GM18520 (cell line): ENCODE results near the gene RGR.

Experiments
- ATAC-seq: cut with Tn5 transposase; IDR thresholded peaks from one replicate; pipeline ENCODE4 v1.9.1; 2021; ENCODE audit not compliant: unreplicated experiment

Gene RGR

DNA sequence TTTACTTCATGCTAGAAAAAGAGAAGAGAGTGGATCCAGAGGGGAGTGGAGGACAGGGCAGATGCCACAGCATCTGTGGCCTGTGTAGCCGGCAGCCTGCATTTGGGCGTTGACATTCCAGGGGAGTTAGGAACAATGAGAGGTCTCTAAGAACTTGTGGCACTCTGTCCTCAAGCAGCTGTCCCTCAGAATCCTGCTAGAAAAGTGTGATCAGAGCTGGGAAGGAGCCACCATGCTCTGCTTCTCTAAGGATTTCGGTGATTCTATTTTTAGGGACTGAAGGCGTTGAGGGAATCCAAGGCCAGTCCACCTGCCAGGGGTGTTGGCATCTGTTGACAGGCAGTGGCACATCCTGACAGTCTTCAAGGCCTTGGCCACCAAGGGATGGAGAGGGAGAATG lies 27.1 kb upstream of the RGR start:
- no peak for ATAC-seq

DNA sequence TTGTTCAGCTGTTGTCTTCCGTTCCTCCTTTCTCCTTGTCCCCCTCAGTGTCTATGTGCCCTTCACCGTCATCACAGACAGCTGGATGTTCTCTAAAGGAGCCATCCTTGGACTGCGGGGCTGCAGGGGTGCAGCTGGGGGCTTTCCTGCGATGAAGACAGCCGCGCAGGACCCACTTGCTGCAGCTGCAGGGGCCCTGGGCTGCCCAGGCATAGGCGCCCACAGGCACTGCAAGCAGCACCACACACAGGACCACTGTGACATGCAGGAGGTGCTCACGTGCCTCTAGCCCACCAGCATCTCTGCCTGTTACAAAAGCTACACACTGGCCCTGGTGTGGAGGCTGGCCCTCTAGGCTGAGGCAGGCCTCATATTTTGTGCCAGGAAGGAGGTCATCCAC lies 22.9 kb upstream of the RGR start:
- ATAC-seq = no peak

DNA sequence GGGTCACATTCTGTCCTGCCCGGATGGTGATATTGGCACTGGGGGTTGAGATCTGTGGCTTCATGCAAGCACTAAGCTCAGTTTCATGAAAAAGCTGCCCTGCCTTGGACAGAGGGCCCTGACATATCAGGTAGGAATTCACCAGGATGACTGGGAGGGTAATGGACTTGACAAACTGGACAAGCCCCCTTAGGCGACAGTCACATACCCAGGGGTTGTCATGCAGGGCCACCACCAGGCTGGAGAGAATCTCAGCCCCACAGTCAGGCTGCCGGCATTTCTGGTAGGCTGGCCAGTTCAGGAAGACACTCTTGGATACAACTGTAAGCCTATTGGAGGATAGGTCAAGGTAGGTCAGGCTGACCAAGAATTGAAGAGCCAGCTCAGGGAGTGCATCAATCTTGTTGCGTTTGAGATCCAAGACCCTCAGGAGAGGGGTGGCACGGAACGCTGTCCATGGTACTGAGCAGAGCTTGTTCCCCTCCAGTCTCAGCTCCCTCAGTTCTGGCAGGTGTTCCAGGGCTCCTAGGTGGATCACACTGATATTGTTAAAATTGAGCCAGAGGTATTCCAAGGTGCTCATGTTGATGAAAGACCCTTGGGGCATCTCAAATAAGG lies 20.3 kb upstream of the RGR start:
- ATAC-seq = no peak

DNA sequence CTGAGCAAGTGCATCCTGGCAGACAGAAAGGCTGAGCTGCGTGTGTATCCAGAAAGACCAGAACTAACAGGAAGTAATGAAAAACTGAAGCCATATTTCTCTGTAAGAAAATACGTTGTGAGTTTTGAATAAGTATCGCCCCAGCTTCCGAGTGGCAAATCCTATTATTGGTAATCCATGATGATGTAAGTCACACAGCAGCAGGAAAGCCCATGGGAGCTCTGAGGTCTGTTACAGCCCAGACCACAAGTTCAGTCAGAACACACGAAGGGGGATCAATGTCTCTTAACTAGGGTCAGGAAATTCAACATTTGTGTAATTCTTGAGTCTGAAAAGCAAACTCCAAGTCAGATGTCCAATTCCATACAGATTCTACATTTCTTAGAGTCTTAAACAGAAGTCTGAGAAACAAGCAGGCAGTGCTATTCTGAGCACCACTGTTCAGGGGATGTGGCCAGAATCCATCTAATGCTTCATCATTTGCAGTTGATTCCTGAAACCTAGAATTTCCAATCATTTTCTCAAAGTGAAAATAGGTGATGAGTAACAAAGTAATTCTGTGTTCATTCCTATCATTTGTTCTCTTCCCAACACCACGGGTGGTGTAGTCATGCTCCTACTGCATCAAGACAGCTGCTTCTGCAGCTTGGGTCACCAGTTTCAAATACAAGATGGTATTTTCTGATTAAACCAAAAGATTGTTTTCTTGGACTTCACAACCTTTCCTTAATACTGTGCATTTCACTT lies 19.3 kb upstream of the RGR start, which contains the start of gene LRIT2:
Gene LRIT2 (minus strand): TSS at position 118 of the 747 bp plus-strand sequence. CDS start 24 bp downstream, at position 94.
- no peak for ATAC-seq

DNA sequence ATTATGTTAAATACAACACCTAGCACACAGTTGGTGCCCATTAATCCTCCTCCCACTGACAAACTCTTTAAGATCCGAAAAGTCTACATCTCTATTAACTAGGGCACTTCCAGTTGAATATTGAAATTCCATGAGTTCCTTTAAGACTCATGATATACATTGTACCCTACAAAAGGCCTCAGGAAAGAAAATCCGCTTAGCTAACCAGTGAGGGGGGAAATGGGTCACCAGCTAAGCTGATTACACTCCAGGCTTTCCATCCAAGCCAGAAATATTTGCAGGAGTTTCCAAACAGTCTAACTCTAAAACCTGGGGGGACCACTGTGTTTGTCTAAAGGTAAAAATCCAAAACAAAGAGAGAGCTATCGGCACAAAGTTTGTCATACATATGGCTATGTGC lies 18.2 kb upstream of the RGR start:
- no peak for ATAC-seq

DNA sequence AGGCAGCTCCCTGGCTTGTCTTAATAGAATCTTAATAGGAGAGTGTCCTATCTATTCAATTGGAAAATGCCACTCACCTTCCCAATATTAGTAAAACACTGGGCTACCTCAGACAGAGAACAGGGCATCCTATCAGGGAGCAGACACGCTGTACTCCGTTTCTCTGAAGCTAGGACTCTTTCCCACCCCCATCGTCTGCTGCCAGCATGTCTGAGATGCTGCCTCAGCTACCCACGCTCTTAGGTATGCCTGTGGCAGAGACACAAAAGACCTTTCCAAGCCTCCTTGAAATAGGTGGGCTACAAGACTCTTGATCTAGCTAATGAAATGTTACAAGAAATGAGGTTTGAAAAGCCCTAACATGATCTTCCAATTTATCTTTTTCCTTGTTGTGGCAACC lies 17.0 kb upstream of the RGR start:
- ATAC-seq = no peak

DNA sequence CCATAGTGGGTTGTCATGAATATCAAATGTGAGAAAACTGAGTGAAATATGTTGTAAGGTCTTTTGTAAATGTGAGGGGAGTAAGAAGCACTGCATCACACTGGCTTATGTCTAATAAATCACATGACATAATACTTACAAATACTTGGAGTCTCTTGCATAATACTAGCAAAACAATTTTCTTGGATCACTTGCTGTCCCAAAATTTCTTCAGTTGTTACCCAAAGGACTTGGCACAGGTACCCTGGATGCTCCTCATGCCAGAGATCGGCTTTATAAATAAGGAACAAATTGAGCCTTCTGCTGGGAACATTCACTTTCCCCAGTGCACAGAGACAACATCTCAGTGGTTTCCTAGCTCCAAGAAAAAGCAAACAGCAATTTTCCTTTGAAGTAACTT lies 14.5 kb upstream of the RGR start:
- ATAC-seq = no peak

DNA sequence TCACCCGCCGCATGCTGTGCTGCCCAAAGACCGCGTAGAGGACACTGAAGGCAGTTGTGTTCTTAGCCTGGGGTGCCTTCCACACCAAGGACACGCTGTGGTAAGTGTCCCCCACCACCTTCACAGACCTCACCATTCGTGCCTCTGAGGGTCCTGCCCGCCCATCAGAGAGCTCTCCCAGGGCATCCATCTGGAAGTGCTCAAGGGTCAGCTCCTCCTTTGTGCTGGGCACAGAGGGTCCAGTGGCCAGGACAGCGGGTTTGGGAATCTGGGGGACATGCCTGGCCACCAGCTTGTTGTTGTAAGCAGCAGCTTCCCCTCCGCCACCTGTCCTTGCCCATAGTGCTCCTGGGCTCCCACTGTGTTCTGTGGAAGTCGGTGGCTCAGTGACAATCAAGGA lies 12.5 kb upstream of the RGR start:
- ATAC-seq = no peak

DNA sequence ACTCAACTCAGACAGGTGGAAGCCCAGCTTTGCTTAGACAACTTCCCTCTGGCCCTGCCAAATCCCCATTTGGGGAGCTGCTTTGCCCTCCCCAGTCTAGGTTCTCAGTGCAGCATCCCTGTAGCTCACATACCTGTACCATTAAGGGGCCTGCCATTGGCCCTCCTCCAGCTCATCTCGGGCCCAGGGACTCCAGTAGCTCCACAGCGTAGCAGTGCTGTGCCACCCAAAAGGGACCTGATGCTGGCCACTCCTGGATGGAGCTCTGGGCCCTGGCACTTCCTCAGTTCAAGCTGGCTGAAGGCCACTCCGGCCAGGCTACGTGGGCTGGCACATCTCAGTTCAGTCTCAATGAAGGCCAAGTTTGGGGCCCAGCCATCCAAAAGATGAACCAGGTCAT lies 10.9 kb upstream of the RGR start:
- ATAC-seq = no peak

DNA sequence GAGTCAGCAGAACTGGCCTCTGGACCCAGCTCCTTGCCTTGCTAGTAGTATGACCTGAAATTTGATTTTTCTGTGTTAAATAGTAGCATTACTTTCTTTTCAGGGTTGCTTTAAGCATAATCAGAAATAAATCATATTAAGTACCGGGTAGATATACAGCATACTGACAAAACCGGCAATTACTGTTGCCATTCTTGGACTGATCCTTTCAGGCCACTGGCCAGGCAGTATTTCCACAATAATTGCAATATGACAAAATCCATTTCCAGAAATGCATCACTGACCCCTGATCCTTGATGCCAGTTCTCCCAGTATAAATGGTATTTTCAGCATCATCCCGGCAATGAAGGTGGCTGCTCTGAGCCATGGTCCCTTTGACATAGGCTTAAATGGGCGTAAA lies 10.4 kb upstream of the RGR start:
- ATAC-seq = no peak

DNA sequence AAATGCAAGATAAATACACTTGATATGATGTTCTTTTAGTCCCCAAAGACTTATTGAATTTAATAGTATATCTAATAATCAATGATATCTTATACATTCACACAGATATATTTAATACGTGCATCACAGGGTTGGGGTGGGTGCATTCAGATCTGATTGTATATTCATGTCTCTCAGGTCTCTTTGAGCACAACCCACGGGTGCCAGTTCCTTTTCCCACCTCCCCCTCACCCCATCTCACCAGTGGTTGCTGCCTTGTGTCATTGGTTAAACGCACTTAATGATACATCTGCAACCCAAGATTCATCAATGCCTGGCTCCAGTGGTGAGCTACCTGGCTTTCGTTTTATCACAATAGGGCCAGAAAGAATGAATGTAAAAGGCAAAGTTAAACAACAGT lies 9.8 kb upstream of the RGR start:
- ATAC-seq = no peak

DNA sequence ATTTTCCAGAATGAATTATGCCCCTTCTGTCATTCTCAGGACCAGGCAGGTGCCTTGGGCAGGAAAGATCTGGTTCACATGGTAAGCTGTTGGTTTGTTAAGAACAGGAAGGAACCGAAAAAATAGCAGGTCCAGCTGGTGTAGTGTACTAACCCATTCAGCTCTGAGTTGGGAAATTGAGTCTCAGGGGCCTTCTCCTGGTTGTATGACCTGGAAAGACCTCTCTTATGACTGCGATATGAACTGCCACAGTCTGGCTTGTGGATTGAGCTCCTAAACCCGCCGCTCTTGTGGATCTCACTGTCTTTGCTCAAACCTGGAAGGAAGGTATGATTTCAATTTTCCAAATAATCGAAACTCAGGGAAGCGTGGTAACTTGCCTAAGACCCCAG lies 8.1 kb upstream of the RGR start:
- no peak for ATAC-seq

DNA sequence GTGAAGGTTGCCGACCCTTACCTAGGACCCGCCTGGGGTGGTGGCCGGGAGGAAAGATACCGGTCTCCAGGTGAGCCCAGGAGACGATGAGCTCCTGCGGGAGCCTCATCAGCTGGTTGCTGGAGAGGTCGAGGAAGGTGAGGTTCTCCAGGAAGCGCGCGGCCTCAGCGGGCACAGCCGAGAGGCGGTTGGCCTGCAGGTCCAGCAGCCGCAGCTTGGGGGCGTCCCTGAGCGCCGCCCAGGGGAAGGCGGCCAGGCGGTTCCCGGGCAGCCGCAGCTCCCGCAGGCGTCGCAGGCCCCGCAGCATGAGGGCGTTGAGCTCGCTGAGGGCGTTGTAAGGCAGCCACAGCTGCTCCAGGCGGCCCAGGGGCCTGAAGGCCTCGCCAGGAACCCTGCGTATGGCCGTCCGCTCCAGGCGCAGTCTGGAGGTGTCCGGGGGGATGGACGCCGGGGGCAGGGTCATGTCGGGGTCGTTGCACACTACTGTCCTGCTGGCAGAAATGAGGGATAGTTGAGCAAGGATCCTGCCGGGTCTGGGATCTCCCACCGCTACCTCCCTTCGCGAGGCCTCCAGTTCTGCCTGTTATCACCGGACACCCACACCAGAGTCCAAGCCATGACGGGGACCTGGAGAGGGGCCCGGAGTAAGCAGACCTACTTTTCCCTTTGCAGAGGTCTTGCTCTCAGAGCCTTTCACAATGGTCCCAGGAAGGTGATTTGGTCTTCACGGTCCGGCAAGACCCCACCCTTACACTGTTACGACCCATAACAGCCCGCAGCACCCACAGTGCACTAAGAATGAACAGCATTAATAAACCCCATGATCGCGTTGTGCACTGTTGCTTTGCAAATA lies 7.4 kb upstream of the RGR start:
- ATAC-seq = no peak

DNA sequence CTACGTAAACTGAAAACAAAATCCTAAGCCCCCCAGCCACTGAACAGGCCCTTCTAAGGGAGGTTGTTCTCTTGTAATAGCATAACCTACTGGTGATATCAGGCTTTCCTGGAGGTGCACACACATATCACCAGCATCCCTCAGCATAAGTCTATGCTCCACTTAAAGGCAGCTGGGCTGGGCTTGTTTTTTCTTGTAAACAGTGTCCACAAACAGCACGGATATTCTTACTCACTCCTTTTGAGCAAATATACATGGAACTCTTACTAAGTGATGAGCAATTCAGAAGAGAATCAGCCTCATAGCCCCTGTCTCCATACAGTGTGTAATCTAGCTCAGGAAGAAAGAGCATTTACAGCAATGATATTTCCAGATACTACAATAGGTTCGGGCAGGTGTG lies 5.9 kb upstream of the RGR start:
- ATAC-seq = no peak

DNA sequence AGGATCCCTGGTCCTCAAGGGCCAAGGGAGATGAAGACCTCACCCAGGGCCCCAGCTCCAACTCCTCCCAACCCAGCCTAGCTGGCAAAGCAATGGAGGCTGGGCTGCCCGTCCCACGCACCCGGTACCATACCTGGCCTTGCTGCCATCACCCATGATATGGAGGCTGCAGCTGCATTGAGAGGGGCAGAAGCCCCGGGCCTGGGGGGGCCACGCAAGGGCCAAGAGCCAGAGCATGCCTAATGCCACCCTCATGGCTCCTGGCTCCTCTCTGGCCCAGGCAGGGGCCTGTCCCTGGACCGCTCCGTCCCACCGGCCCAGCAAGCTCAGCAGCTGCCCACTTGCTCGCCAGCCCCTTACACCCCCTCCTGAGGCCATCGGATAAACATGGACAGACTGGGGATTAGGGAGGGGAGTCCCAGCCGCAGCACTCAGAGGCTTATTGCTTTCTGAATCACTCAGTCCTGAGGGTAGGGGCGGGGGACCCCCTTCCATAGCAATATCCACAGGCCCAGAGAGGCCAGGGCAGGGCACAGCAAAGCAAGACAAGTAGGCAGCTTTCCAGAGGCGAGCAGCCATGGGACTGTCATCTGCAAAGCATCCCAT lies 3.6 kb upstream of the RGR start, which contains the start of gene LRIT1:
Gene LRIT1 (minus strand): TSS at position 362 of the 606 bp plus-strand sequence. CDS start 107 bp downstream, at position 255.
- ATAC-seq = no peak

DNA sequence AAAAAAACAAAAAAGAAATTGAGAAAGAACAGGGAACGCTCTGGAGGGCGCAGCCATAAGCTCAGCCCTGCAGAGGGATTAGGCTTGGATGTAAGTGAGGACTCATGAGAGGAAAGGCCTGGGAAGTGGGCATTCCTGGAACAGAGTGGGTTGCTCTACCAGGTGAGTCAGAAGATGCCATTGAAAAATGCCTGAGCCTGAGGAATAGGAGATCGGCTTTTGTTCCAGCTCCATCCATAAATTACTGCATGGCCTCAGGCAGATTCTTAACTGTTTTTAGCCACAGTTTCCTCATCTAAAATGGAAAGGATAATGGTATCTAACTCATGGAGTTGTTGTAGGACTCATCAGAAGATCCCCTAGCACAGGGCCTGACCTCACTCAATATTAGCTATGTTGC lies 1.1 kb upstream of the RGR start:
- ATAC-seq = no peak

DNA sequence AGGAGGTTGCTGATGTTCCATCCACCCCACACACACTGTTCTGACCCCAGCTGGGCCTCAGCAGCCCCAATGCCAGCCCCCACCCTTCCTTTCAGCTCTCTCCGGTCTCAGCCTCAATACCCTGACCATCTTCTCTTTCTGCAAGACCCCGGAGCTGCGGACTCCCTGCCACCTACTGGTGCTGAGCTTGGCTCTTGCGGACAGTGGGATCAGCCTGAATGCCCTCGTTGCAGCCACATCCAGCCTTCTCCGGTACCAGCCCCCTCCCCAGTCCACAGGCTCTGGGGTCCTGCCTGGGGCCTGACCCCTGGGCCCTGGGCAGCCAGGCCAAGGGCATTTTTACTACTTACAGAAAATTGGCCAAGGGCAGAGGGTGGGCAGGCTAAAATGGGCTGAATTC lies 2.6 kb downstream of the RGR start:
- ATAC-seq = no peak

DNA sequence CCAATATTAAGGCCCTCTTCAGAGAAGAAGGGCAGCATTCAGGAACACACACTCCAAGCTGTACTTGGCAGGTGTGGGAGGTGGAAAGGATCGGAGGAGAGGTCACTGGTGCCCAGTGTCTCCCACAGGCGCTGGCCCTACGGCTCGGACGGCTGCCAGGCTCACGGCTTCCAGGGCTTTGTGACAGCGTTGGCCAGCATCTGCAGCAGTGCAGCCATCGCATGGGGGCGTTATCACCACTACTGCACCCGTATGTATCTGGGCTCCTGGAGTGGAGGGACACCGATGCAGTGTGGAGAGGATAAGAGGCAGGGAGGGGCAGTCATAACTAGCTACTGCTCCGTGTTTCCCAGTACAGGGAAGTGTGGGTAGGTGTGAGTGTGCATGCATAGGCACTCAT lies 3.9 kb downstream of the RGR start:
- no peak for ATAC-seq

DNA sequence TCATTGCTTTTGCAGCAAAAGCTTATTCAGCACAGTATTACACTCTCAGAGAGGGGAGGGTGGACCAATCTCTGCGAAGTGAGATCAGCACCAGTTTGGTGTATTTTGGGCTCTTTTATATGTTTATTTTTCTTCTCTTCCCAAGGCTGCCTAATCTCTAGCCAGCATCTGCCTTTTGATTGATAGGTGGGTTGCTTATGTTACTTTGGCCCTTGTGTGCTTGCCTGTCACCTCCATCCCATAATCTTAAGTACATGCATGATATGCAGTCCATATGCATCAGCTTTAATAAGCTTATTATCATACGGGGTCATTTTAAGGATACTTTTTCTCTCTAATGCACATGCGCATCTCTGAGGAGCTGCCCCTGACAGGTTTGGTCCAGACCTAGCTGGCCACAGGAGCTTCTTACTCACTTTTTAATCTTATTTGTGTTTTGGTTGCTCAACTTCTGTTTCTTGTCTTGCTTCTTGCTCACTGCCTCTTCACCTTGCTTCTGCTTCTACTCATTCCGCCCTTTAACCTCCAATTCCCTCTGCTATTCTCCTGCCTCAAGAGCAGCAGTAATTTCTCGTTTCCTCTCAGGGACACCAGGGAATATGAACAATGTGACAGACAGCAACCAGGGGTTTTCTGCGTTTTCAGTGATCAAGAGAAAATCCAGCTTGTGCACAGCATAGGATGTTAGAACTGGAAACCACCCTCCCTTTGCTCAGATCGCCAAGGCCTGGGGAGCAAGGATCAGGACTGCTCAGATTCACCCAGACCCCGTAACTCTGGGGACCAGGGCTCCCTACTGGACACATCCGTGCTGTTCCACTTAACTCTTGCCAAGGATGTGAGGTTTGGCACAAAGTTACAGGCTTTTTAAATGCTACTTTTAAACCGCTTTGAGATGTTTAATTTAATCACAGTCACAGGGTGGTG lies 10.0 kb downstream of the RGR start:
- ATAC-seq = no peak
